Gastrocnemius medialis (tissue), 4 donors: Measurements from ENCODE around the gene SLC66A1. TPM values are rescaled to one million over a fixed set of nuclear protein-coding genes. Genes with fewer than 3 reads are reported as not detected.

Experiments
- ATAC-seq, 2 donors: fragments of 150-250 bp; one replicate each; pipeline ENCODE4 v1.9.1; 2016
- DNase-seq, 2 donors: peaks; one replicate each; pipeline ENCODE4 v3.0.0-alpha.2; 2019
- H3K27ac ChIP-seq, 4 donors: fragments of 200-600 bp; sonication (generic); 1 replicate in 1 of 4; 2 replicates in 3 of 4; pipeline ENCODE4 v1.5.1; 2016 to 2018; ENCODE audit warnings: mild to moderate bottlenecking in 2 of 4, moderate library complexity in 1 of 4
- H3K27me3 ChIP-seq, 3 donors: fragments of 200-600 bp; sonication (generic) in 2 of 3; 1 replicate in 1 of 3; 2 replicates in 2 of 3; pipeline versions ENCODE4 v1.5.1 to v1.6.0; 2016 to 2019; ENCODE audit warnings: mild to moderate bottlenecking in 1 of 3, moderate library complexity in 1 of 3
- H3K36me3 ChIP-seq, 2 donors: fragments of 200-600 bp; sonication (generic) in 1 of 2; one replicate each; pipeline ENCODE4 v1.5.1; 2017 to 2018
- H3K4me1 ChIP-seq, 2 donors: fragments of 200-600 bp; sonication (generic) in 1 of 2; one replicate each; pipeline ENCODE4 v1.5.1; 2016 to 2017; ENCODE audit warnings: mild to moderate bottlenecking in 2 of 2
- H3K4me3 ChIP-seq, 4 donors: fragments of 200-600 bp; sonication (generic) in 3 of 4; 1 replicate in 1 of 4; 2 replicates in 3 of 4; pipeline ENCODE4 v1.5.1; 2016 to 2019; ENCODE audit warnings: mild to moderate bottlenecking in 2 of 4
- H3K9me3 ChIP-seq, 3 donors: fragments of 200-600 bp; sonication (generic) in 2 of 3; 1 replicate in 1 of 3; 2 replicates in 2 of 3; pipeline ENCODE4 v1.5.1; 2016 to 2019
- POLR2A ChIP-seq, 2 donors: fragments of 450-650 bp; IDR thresholded peaks; one replicate each; pipeline ENCODE4 v1.6.1; 2017; ENCODE audit warnings: antibody characterized with exemption in 2 of 2, mild to moderate bottlenecking in 2 of 2, moderate library complexity in 2 of 2
- in situ Hi-C, 4 donors: fragments of 200-750 bp; cut with MboI; loops; one replicate each; pipeline versions ENCODE4 v1.15.0 to v1.8.0; 2017; ENCODE audit warnings: low sequenced_read_pairs in 4 of 4
- intact Hi-C: fragments of 100-400 bp; cut with DNase I; formaldehyde crosslinking; loops from one replicate; pipeline ENCODE4 v1.15.1; 2023; ENCODE audit warnings: low total_unique reads
- total RNA-seq, 4 donors: library from RNA; depleted of rRNA; stranded (reverse); fragments of >200 nt; gene quantifications; one replicate each; pipeline versions ENCODE4 v1.1.0 to v1.2.3, GENCODE V29; 2016
- TF ChIP-seq, protein P1 (sequence below), 5 experiments: fragments of 450-650 bp in 3 of 5; fragments of 200-600 bp in 2 of 5; sonication (generic) in 2 of 5; IDR thresholded peaks in 4 of 5; conservative IDR thresholded peaks in 1 of 5; 1 replicate in 4 of 5; 2 replicates in 1 of 5; pipeline ENCODE4 v1.5.1; 2016 to 2019; ENCODE audit warnings: antibody characterized with exemption in 5 of 5, mild to moderate bottlenecking in 3 of 5, moderate library complexity in 3 of 5

The SLC66A1 gene
- total RNA-seq, 4 donors from 2014 or later, result 13.9 to 30.0 (median 19.3) TPM

DNA sequence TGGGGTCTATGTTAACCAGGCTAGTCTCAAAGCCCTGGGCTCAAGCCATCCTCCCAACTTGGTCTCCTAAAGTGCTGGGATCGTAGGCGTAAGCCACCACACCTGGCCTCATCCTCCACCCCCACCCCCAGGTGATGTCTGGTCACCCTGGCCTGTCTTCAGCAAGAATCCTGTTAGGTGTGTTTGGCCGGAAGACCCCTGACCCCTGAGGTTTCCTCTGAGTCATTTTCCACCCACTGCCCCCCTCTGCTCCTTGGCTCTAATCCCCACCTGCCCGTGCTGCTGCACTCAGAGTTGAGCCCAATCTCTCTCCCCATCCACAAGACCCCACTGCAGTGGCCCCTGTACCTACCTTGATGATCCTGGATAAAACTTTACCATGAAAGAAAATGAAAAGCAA, 25.2 kb downstream of the SLC66A1 start:
- no peak for DNase-seq
- H3K36me3 ChIP-seq, result peaks cover 0 to 30% of the 10 kb centered on the region in 2 donors
- intact Hi-C loops (no loop called here), in situ Hi-C loops (no loop called here)
- H3K27ac ChIP-seq, result no peak overlapping the region
- no peaks in the 10 kb centered on the region for H3K4me1 ChIP-seq
- no peaks in the 10 kb centered on the region for H3K9me3 ChIP-seq
- no peak for ATAC-seq
- H3K4me3 ChIP-seq, result no peak overlapping the region
- TF ChIP-seq, protein P1, sequence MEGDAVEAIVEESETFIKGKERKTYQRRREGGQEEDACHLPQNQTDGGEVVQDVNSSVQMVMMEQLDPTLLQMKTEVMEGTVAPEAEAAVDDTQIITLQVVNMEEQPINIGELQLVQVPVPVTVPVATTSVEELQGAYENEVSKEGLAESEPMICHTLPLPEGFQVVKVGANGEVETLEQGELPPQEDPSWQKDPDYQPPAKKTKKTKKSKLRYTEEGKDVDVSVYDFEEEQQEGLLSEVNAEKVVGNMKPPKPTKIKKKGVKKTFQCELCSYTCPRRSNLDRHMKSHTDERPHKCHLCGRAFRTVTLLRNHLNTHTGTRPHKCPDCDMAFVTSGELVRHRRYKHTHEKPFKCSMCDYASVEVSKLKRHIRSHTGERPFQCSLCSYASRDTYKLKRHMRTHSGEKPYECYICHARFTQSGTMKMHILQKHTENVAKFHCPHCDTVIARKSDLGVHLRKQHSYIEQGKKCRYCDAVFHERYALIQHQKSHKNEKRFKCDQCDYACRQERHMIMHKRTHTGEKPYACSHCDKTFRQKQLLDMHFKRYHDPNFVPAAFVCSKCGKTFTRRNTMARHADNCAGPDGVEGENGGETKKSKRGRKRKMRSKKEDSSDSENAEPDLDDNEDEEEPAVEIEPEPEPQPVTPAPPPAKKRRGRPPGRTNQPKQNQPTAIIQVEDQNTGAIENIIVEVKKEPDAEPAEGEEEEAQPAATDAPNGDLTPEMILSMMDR (IDR thresholded peaks at IDR 0.05 in 4 of 5, conservative IDR thresholded peaks at IDR 0.05 in 1 of 5), result no peak
- TF ChIP-seq POLR2A (IDR thresholded peaks at IDR 0.05), result no peak
- H3K27me3 ChIP-seq, result no peaks in the 10 kb centered on the region

DNA sequence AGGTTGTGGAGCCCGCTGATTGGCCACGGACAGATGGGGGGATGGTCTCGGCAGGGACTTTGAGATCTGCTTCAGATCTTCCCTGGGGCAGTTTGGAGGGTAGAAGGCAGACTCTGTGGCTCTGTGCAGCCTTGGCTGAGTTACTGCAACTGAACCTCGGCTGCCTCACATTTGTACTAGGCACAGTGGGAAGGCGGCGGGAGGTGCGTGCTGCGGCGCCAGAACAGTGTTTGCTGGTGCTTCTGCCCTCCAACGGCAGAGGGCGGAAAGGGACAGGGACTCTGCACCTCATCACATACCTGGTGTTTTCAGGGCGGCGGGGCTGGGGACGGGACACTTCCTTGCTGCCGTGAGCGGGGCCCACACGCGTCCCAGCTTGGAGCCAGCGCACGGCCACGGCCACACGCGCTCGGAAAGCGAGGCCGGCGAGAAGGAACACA, 26.2 kb downstream of the SLC66A1 start:
- intact Hi-C loops (no loop called here), in situ Hi-C loops (no loop called here)
- Histone ChIP-seq H3K4me3 (no peak overlapping the region), H3K36me3 (peaks cover 0 to 35% of the 10 kb centered on the region in 2 donors), H3K27me3 (no peaks in the 10 kb centered on the region), H3K9me3 (no peaks in the 10 kb centered on the region), H3K27ac (no peak overlapping the region), H3K4me1 (no peaks in the 10 kb centered on the region)
- TF ChIP-seq, protein P1 (IDR thresholded peaks at IDR 0.05 in 4 of 5, conservative IDR thresholded peaks at IDR 0.05 in 1 of 5), result no peak
- DNase-seq (no peak), ATAC-seq (no peak)

DNA sequence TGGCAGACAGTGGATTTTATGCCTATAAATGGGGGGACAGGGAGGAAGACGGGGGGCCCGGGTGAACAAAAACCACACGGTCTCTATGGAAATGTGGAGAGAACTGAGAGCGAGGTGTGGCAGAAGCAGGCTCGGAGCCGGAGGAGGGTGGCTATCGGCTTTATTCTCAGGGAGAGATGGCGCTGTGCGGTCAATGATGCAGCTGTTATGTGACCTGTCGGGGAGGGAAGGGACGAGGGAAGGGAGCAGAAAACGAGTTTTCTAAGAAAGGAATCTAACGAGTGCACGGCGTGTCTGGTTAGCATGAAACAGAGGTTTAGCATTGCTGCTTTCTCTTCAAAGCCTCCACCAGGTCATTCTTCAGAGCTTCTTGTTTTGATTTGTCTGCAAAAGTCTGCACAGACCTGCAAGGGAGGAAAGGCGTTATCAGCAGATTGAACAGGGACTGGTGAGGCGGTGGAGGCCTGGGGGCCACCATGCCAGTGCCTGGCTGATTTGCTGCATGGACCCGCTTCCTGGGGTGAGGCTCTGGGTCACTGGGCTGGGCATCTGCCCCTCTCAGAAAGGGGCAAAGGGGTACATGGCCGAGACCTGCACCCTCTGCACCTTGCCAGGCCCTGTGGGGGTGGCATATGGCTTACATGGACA, 27.2 kb downstream of the SLC66A1 start:
- intact Hi-C loops, result no loop called here
- TF ChIP-seq, protein P1 (IDR thresholded peaks at IDR 0.05 in 4 of 5, conservative IDR thresholded peaks at IDR 0.05 in 1 of 5), result no peak
- no peak for TF ChIP-seq POLR2A (IDR thresholded peaks at IDR 0.05)
- no peak for ATAC-seq
- no peaks in the 10 kb centered on the region for H3K27me3 ChIP-seq
- H3K4me3 ChIP-seq, result no peak overlapping the region
- H3K4me1 ChIP-seq, result no peaks in the 10 kb centered on the region
- no peak overlapping the region for H3K27ac ChIP-seq
- peaks cover 0 to 45% of the 10 kb centered on the region in 2 donors for H3K36me3 ChIP-seq
- DNase-seq, result no peak
- no peaks in the 10 kb centered on the region for H3K9me3 ChIP-seq
- in situ Hi-C loops, result no loop called here

DNA sequence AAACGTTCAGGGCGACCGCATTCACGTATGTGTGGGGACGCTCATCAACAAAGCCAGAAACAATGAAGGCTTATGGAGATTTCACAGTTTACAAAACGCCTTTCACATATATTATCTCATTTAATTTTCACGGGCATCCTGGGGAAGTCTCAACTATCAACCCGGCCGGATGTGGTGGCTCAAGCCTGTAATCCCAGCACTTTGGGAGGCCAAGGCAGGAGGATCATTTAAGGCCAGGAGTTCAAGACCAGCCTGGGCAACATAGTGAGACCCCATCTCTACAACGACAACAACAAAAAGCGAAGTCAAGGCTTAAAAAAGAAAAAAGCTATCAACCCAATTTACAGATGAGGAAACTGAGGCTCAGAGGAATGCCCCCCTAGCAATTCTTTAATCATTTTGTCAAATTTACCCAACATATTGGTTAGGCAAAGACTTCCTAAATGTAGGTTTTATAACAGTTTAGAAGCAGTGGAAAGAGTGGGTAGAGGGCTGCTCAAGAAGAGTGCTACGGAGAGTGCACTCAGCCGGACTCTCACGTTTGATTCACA, 28.3 kb downstream of the SLC66A1 start:
- intact Hi-C loops (loop anchor here (5.0 to 10.0 kb wide), 2 partner anchors 147 to 254 kb away; partner anchors contain the start of gene CAPZB), in situ Hi-C loops (loop anchor here in 3 of 4 donors (5.0 to 10.0 kb wide), 2 partner anchors 312 to 314 kb away; no protein-coding TSS in a partner anchor)
- Histone ChIP-seq H3K9me3 (no peaks in the 10 kb centered on the region), H3K36me3 (peaks cover 0 to 51% of the 10 kb centered on the region in 2 donors), H3K4me3 (no peak overlapping the region), H3K4me1 (no peaks in the 10 kb centered on the region), H3K27me3 (no peaks in the 10 kb centered on the region), H3K27ac (no peak overlapping the region)
- no peak for TF ChIP-seq POLR2A (IDR thresholded peaks at IDR 0.05)
- TF ChIP-seq, protein P1 (IDR thresholded peaks at IDR 0.05 in 4 of 5, conservative IDR thresholded peaks at IDR 0.05 in 1 of 5), result no peak
- DNase-seq (no peak), ATAC-seq (no peak)
